ENCODE data around the gene CDHR2. TPM values are rescaled to one million over a fixed set of nuclear protein-coding genes. Genes with fewer than 3 reads are reported as not detected.
A peak's percentile ranks its signal among the peaks of the same experiment; 100 is the strongest.

Gene CDHR2
- total RNA-seq, 1 experiment from 2014 or later: 7.8 TPM

DNA sequence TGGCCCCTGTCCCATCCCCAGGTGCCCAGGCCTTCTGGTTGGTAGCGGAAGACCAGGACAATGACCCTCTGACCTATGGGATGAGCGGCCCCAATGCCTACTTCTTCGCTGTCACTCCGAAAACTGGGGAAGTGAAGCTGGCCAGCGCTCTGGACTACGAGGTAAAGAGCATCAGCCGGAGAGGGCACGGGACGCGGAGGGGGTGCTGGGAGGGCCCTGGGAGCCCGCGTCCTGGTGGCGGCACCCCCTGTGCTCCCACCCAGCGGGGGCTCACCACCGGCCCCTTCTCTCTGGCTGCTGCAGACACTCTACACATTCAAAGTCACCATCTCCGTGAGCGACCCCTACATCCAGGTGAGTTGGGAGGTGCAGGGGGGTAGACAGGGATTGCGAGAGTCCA is 19.5 kb downstream of the CDHR2 start:
- DNase-seq: no peak
- H3K4me1 Mint-ChIP-seq (ENCODE audit: low read depth, unreplicated experiment): no peaks in the 10 kb centered on the region
- H3K27ac Mint-ChIP-seq (ENCODE audit: unreplicated experiment): no peak overlapping the region
- intact Hi-C loops (cut with micrococcal nuclease; ENCODE audit: unreplicated experiment): no loop called here
- CTCF ChIA-PET: no interaction called here
- H3K27me3 Mint-ChIP-seq (ENCODE audit: unreplicated experiment): no peaks in the 10 kb centered on the region
- no peaks in the 10 kb centered on the region for H3K9me3 Mint-ChIP-seq (ENCODE audit: low read depth, unreplicated experiment)
- TF ChIP-seq, protein P1, sequence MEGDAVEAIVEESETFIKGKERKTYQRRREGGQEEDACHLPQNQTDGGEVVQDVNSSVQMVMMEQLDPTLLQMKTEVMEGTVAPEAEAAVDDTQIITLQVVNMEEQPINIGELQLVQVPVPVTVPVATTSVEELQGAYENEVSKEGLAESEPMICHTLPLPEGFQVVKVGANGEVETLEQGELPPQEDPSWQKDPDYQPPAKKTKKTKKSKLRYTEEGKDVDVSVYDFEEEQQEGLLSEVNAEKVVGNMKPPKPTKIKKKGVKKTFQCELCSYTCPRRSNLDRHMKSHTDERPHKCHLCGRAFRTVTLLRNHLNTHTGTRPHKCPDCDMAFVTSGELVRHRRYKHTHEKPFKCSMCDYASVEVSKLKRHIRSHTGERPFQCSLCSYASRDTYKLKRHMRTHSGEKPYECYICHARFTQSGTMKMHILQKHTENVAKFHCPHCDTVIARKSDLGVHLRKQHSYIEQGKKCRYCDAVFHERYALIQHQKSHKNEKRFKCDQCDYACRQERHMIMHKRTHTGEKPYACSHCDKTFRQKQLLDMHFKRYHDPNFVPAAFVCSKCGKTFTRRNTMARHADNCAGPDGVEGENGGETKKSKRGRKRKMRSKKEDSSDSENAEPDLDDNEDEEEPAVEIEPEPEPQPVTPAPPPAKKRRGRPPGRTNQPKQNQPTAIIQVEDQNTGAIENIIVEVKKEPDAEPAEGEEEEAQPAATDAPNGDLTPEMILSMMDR (IDR thresholded peaks at IDR 0.05; ENCODE audit: unreplicated experiment): no peak
- H3K36me3 Mint-ChIP-seq (ENCODE audit: insufficient read depth, unreplicated experiment): no peaks in the 10 kb centered on the region
- no peak overlapping the region for H3K4me3 Mint-ChIP-seq (ENCODE audit: low read depth, unreplicated experiment)
- BruUV-seq (replicated peaks): no TSS peak

- CTCF ChIA-PET: interaction anchor here (0.7 to 1.4 kb wide), 2 partner anchors 13 to 32 kb away, joined by 3 to 8 read pairs; partner anchors contain the start of gene RNF44
- Mint-ChIP-seq H3K9me3 (ENCODE audit: low read depth, unreplicated experiment) (no peaks in the 10 kb centered on the region), H3K36me3 (ENCODE audit: insufficient read depth, unreplicated experiment) (no peaks in the 10 kb centered on the region), H3K27ac (ENCODE audit: unreplicated experiment) (no peak overlapping the region), H3K4me1 (ENCODE audit: low read depth, unreplicated experiment) (no peaks in the 10 kb centered on the region), H3K4me3 (ENCODE audit: low read depth, unreplicated experiment) (no peak overlapping the region), H3K27me3 (ENCODE audit: unreplicated experiment) (no peaks in the 10 kb centered on the region)
- intact Hi-C loops (cut with micrococcal nuclease; ENCODE audit: unreplicated experiment): no loop called here
- no peak for DNase-seq
- TF ChIP-seq, protein P1 (IDR thresholded peaks at IDR 0.05; ENCODE audit: unreplicated experiment): no peak
- BruUV-seq (replicated peaks): no TSS peak
Measured at GRCh38 chr5:176570044-176570443, 20.9 kb downstream of the CDHR2 start.

- CTCF ChIA-PET: interaction anchor here (0.6 to 2.1 kb wide), 3 partner anchors 20 to 165 kb away, joined by 3 to 6 read pairs (median 5); partner anchors contain the start of gene TSPAN17
- H3K4me1 Mint-ChIP-seq (ENCODE audit: low read depth, unreplicated experiment): no peaks in the 10 kb centered on the region
- H3K4me3 Mint-ChIP-seq (ENCODE audit: low read depth, unreplicated experiment): no peak overlapping the region
- no TSS peak for BruUV-seq (replicated peaks)
- intact Hi-C loops (cut with micrococcal nuclease; ENCODE audit: unreplicated experiment): loop anchor here (2.0 kb wide), 1 partner anchor 73 kb away; the partner anchor contains the start of gene TSPAN17
- H3K27me3 Mint-ChIP-seq (ENCODE audit: unreplicated experiment): no peaks in the 10 kb centered on the region
- TF ChIP-seq, protein P1 (IDR thresholded peaks at IDR 0.05; ENCODE audit: unreplicated experiment): peak; percentile 90
- no peaks in the 10 kb centered on the region for H3K9me3 Mint-ChIP-seq (ENCODE audit: low read depth, unreplicated experiment)
- no peaks in the 10 kb centered on the region for H3K36me3 Mint-ChIP-seq (ENCODE audit: insufficient read depth, unreplicated experiment)
- no peak overlapping the region for H3K27ac Mint-ChIP-seq (ENCODE audit: unreplicated experiment)
- DNase-seq: peak; percentile 86
Measured at GRCh38 chr5:176573564-176574296, 24.6 kb downstream of the CDHR2 start.

GRCh38 chr5:176574297-176574591 is 25.1 kb downstream of the CDHR2 start:
- Mint-ChIP-seq H3K4me1 (ENCODE audit: low read depth, unreplicated experiment) (no peaks in the 10 kb centered on the region), H3K27ac (ENCODE audit: unreplicated experiment) (no peak overlapping the region), H3K4me3 (ENCODE audit: low read depth, unreplicated experiment) (no peak overlapping the region), H3K9me3 (ENCODE audit: low read depth, unreplicated experiment) (no peaks in the 10 kb centered on the region), H3K27me3 (ENCODE audit: unreplicated experiment) (no peaks in the 10 kb centered on the region), H3K36me3 (ENCODE audit: insufficient read depth, unreplicated experiment) (no peaks in the 10 kb centered on the region)
- no peak for DNase-seq
- TF ChIP-seq, protein P1 (IDR thresholded peaks at IDR 0.05; ENCODE audit: unreplicated experiment): no peak
- no TSS peak for BruUV-seq (replicated peaks)
- CTCF ChIA-PET: interaction anchor here (2.1 kb wide), 1 partner anchor 21 kb away, joined by 5 read pairs; no protein-coding TSS in a partner anchor
- intact Hi-C loops (cut with micrococcal nuclease; ENCODE audit: unreplicated experiment): loop anchor here (2.0 kb wide), 1 partner anchor 73 kb away; the partner anchor contains the start of gene TSPAN17
